Esophagus squamous epithelium (tissue), 5 donors: ENCODE measurements around the gene CD99L2. TPM values are rescaled to one million over a fixed set of nuclear protein-coding genes. Genes with fewer than 3 reads are reported as not detected.

Experiments used
- DNase-seq: peaks from one replicate; lab custom pipeline; 2025; lab: John Stamatoyannopoulos, UW
- H3K27ac ChIP-seq, 4 donors: fragments of 200-600 bp; sonication (generic); one replicate each; pipeline ENCODE4 v1.5.1; 2016 to 2019; ENCODE audit warnings: mild to moderate bottlenecking in 1 of 4
- H3K27me3 ChIP-seq, 4 donors: fragments of 200-600 bp; sonication (generic); 1 replicate in 3 of 4; 2 replicates in 1 of 4; pipeline versions ENCODE4 v1.5.1 to v1.6.0; 2017 to 2021; ENCODE audit warnings: antibody characterized with exemption in 1 of 4
- H3K36me3 ChIP-seq, 3 donors: fragments of 200-600 bp; sonication (generic); one replicate each; pipeline ENCODE4 v1.5.1; 2016 to 2019
- H3K4me1 ChIP-seq, 3 donors: fragments of 200-600 bp; sonication (generic); one replicate each; pipeline ENCODE4 v1.5.1; 2017 to 2019
- H3K4me3 ChIP-seq, 4 donors: fragments of 200-600 bp; sonication (generic); 1 replicate in 3 of 4; 2 replicates in 1 of 4; pipeline ENCODE4 v1.5.1; 2016 to 2019; ENCODE audit warnings: mild to moderate bottlenecking in 2 of 4, moderate library complexity in 1 of 4
- H3K9me3 ChIP-seq, 3 donors: fragments of 200-600 bp; sonication (generic); one replicate each; pipeline ENCODE4 v1.5.1; 2016 to 2019
- POLR2A ChIP-seq, 4 donors: fragments of 450-650 bp; IDR thresholded peaks; one replicate each; pipeline ENCODE4 v1.6.1; 2017; ENCODE audit warnings: antibody characterized with exemption in 4 of 4, mild to moderate bottlenecking in 4 of 4, moderate library complexity in 3 of 4
- WGBS, 2 donors: methylation state at CpG; one replicate each; pipeline ENCODE4 v1.1.5; 2018; 5-methylcytosine and 5-hydroxymethylcytosine counted together
- intact Hi-C: fragments of 100-400 bp; cut with DNase I; formaldehyde crosslinking; loops from one replicate; pipeline ENCODE4 v1.15.0; 2022
- total RNA-seq, 4 donors: library from RNA; depleted of rRNA; stranded (reverse); fragments of >200 nt; gene quantifications; one replicate each; pipeline ENCODE4 v1.1.0, GENCODE V29; 2016
- TF ChIP-seq, protein P1 (sequence below), 6 experiments: fragments of 450-650 bp in 4 of 6; fragments of 200-600 bp in 2 of 6; sonication (generic) in 2 of 6; IDR thresholded peaks; one replicate each; pipeline ENCODE4 v1.5.1; 2016 to 2019; ENCODE audit warnings: antibody characterized with exemption in 6 of 6, mild to moderate bottlenecking in 4 of 6, moderate library complexity in 4 of 6
- donor health status: DM: yes; HTN: yes; CAD: no.

Gene CD99L2
- total RNA-seq, 4 donors from 2014 or later, result 3.8 to 21.9 (median 7.7) TPM

DNA sequence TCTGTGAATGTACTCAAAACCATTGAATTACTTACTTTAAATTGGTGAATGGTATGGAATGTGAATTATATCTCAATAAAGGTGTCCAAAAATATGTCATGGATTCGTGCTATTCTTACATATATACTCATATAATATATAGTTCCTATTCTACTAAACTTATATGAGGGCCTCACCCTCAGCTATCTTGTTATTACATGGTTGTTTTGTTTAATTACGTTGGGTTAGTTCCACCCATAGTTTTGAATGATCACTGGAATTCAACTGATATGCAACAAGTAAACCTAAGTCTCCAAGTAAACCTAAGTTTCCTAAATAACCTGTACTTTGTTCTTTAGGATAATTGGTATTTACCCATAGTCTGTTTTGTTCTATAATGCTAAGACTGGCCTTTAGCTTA lies 30.6 kb upstream of the CD99L2 start:
- no peak for TF ChIP-seq POLR2A (IDR thresholded peaks at IDR 0.05)
- TF ChIP-seq, protein P1, sequence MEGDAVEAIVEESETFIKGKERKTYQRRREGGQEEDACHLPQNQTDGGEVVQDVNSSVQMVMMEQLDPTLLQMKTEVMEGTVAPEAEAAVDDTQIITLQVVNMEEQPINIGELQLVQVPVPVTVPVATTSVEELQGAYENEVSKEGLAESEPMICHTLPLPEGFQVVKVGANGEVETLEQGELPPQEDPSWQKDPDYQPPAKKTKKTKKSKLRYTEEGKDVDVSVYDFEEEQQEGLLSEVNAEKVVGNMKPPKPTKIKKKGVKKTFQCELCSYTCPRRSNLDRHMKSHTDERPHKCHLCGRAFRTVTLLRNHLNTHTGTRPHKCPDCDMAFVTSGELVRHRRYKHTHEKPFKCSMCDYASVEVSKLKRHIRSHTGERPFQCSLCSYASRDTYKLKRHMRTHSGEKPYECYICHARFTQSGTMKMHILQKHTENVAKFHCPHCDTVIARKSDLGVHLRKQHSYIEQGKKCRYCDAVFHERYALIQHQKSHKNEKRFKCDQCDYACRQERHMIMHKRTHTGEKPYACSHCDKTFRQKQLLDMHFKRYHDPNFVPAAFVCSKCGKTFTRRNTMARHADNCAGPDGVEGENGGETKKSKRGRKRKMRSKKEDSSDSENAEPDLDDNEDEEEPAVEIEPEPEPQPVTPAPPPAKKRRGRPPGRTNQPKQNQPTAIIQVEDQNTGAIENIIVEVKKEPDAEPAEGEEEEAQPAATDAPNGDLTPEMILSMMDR (IDR thresholded peaks at IDR 0.05), result no peak
- no peaks in the 10 kb centered on the region for H3K9me3 ChIP-seq
- H3K4me1 ChIP-seq, result no peaks in the 10 kb centered on the region
- whole genome bisulfite sequencing, 2 donors, result 58 to 80% methylated on average over 2 of the region's 2 CpGs
- intact Hi-C loops, result no loop called here
- no peaks in the 10 kb centered on the region for H3K36me3 ChIP-seq
- H3K27ac ChIP-seq, result no peak overlapping the region
- no peak overlapping the region for H3K4me3 ChIP-seq
- DNase-seq, result no peak
- H3K27me3 ChIP-seq, result no peaks in the 10 kb centered on the region

DNA sequence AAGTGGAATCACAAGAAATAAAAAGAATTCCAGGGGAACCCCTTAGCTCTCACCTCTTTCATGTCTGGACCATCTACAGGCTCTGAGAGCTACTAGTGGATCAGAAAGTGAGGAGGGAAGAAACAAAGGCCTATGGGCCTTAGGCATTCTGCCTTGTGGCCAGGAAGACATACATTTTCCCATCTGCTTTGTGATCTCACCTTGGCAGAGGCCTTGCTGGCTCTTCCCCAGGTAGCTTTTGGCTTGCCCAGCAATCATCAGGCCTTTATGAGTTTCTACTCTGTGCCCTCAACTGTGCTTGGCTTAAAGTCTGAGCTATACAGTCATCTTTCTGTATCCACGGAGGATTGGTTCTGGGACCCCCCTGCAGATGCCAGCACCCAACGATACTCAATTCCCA lies 28.3 kb upstream of the CD99L2 start:
- Histone ChIP-seq H3K9me3 (no peaks in the 10 kb centered on the region), H3K27ac (no peak overlapping the region), H3K36me3 (no peaks in the 10 kb centered on the region), H3K27me3 (no peaks in the 10 kb centered on the region), H3K4me1 (no peaks in the 10 kb centered on the region), H3K4me3 (no peak overlapping the region)
- no peak for TF ChIP-seq POLR2A (IDR thresholded peaks at IDR 0.05)
- TF ChIP-seq, protein P1 (IDR thresholded peaks at IDR 0.05), result no peak
- intact Hi-C loops, result no loop called here
- DNase-seq, result no peak
- 58 to 64% methylated on average over 2 of the region's 2 CpGs for WGBS, 2 donors

DNA sequence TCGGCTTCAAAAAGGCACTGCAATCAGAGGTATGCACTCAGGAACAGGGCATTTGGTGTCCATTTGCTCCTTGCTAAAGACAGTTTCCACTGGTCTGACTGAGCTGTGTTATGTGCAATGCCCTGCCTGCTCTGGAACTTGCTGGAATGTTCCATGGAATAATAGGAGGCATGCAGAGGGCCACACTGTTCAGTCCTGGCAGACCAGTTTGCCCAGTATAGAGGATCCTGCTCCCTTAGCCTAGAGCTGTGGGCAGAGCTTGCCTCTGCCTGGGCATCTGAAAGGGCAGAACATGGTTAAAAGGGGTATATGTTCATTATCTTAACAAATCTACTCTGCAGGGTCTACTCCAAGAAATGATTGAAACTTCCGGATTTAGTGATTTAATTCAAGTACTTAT lies 27.8 kb upstream of the CD99L2 start:
- no peaks in the 10 kb centered on the region for H3K9me3 ChIP-seq
- no peaks in the 10 kb centered on the region for H3K36me3 ChIP-seq
- H3K27me3 ChIP-seq, result no peaks in the 10 kb centered on the region
- intact Hi-C loops, result no loop called here
- no peak for DNase-seq
- TF ChIP-seq, protein P1 (IDR thresholded peaks at IDR 0.05), result no peak
- no peak for TF ChIP-seq POLR2A (IDR thresholded peaks at IDR 0.05)
- no peak overlapping the region for H3K4me3 ChIP-seq
- no peak overlapping the region for H3K27ac ChIP-seq
- WGBS, 2 donors, result 91 to 92% methylated on average over 2 of the region's 2 CpGs
- H3K4me1 ChIP-seq, result no peaks in the 10 kb centered on the region

DNA sequence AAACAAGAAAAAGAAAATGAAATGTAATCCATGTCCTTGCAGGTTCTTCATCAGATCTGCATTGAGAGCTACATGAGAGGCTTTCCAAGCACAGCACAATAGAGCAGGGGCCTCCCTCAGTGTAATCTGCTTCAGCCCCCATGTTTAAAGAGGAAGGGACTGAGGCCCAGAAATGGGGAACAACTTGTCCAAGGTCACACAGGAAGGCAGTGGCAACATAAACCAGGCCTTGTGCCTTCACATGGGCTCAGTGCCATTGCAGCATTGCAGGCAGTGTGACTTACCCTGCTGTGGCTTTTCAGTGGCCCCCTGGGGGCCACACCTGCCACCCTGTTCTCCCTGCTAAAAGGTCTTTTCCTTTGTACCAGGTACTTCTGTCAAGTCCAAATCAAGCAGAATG lies 20.9 kb upstream of the CD99L2 start:
- Histone ChIP-seq H3K27ac (no peak overlapping the region), H3K4me1 (no peaks in the 10 kb centered on the region), H3K36me3 (no peaks in the 10 kb centered on the region), H3K9me3 (no peaks in the 10 kb centered on the region), H3K27me3 (no peaks in the 10 kb centered on the region), H3K4me3 (no peak overlapping the region)
- TF ChIP-seq, protein P1 (IDR thresholded peaks at IDR 0.05), result no peak
- no peak for TF ChIP-seq POLR2A (IDR thresholded peaks at IDR 0.05)
- intact Hi-C loops, result no loop called here
- no peak for DNase-seq

DNA sequence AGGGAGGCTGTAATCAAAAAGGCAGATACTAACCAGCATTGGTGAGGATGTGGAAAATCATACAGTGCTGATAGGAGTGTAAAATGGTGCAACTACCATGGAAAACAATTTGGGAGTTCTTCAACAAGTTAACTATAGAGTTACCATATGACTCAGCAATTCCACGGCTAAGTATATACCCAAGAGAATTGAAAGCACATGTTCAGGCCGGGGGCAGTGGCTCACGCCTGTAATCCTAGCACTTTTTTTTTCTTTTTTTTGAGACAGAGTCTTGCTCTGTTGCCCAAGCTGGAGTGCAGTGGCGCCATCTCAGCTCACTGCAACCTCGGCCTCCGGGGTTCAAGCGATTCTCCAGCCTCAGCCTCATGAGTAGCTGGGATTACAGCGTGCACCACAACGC lies 15.0 kb upstream of the CD99L2 start:
- 46 to 77% methylated on average over 3 to 8 of the region's 9 CpGs for WGBS, 2 donors
- H3K27me3 ChIP-seq, result no peaks in the 10 kb centered on the region
- H3K4me1 ChIP-seq, result no peaks in the 10 kb centered on the region
- intact Hi-C loops, result no loop called here
- TF ChIP-seq POLR2A (IDR thresholded peaks at IDR 0.05), result no peak
- TF ChIP-seq, protein P1 (IDR thresholded peaks at IDR 0.05), result no peak
- H3K9me3 ChIP-seq, result no peaks in the 10 kb centered on the region
- DNase-seq, result no peak
- no peaks in the 10 kb centered on the region for H3K36me3 ChIP-seq
- H3K4me3 ChIP-seq, result no peak overlapping the region
- no peak overlapping the region for H3K27ac ChIP-seq
